Adipocyte (in vitro differentiated cells): ENCODE results near the gene TMEM17.

Experiments used
- DNase-seq: peaks from one replicate; pipeline ENCODE4 v3.0.0-alpha.2; 2015; ENCODE audit warnings: low read depth
- H3K27me3 ChIP-seq: replicated peaks from 2 replicates; pipeline ENCODE4 v1.7.0; 2013; ENCODE audit warnings: mild to moderate bottlenecking, low read length, moderate library complexity; ENCODE audit not compliant: control insufficient read depth, insufficient read depth
- H3K36me3 ChIP-seq: 2 replicates; pipeline ENCODE4 v1.7.0; 2013; ENCODE audit warnings: low read length, mild to moderate bottlenecking, moderate library complexity; ENCODE audit not compliant: control insufficient read depth, insufficient read depth, severe bottlenecking
- H3K4me1 ChIP-seq: 2 replicates; pipeline ENCODE4 v1.7.0; 2013; ENCODE audit warnings: mild to moderate bottlenecking, low read length, moderate library complexity; ENCODE audit not compliant: control insufficient read depth, insufficient read depth
- H3K4me3 ChIP-seq: 2 replicates; pipeline ENCODE4 v1.7.0; 2013; ENCODE audit warnings: mild to moderate bottlenecking, low read length, moderate library complexity
- H3K9ac ChIP-seq: 2 replicates; pipeline ENCODE4 v1.7.0; 2013; ENCODE audit warnings: mild to moderate bottlenecking, low read length, moderate library complexity
- H3K9me3 ChIP-seq: 2 replicates; pipeline ENCODE4 v1.7.0; 2013; ENCODE audit warnings: mild to moderate bottlenecking, low read length, moderate library complexity; ENCODE audit not compliant: control insufficient read depth

The TMEM17 gene

GRCh38 chr2:62485761-62486438 lies 20.1 kb downstream of the TMEM17 start:
- DNase-seq = peak; percentile 75
- no peaks in the 10 kb centered on the region for H3K9me3 ChIP-seq
- peak overlapping the region; percentile 80 for H3K9ac ChIP-seq
- peaks cover 50% of the 10 kb centered on the region for H3K4me1 ChIP-seq
- H3K36me3 ChIP-seq = no peaks in the 10 kb centered on the region
- peak overlapping the region; percentile 63 for H3K4me3 ChIP-seq
- no peaks in the 10 kb centered on the region for H3K27me3 ChIP-seq

- Histone ChIP-seq H3K4me1 (peaks cover 38% of the 10 kb centered on the region), H3K9me3 (no peaks in the 10 kb centered on the region), H3K4me3 (no peak overlapping the region), H3K36me3 (no peaks in the 10 kb centered on the region), H3K9ac (no peak overlapping the region), H3K27me3 (no peaks in the 10 kb centered on the region)
- no peak for DNase-seq
These were observed 23.2 kb downstream of the TMEM17 start for GRCh38 chr2:62482558-62483352.

- no peaks in the 10 kb centered on the region for H3K9me3 ChIP-seq
- no peak overlapping the region for H3K4me3 ChIP-seq
- H3K27me3 ChIP-seq = no peaks in the 10 kb centered on the region
- no peaks in the 10 kb centered on the region for H3K36me3 ChIP-seq
- H3K4me1 ChIP-seq = peaks cover 19% of the 10 kb centered on the region
- H3K9ac ChIP-seq = no peak overlapping the region
- DNase-seq = no peak
These were observed 26.1 kb downstream of the TMEM17 start for GRCh38 chr2:62479917-62480316.

GRCh38 chr2:62478093-62478580 lies 27.9 kb downstream of the TMEM17 start:
- Histone ChIP-seq H3K27me3 (no peaks in the 10 kb centered on the region), H3K4me3 (no peak overlapping the region), H3K4me1 (peaks cover 16% of the 10 kb centered on the region), H3K36me3 (no peaks in the 10 kb centered on the region), H3K9me3 (no peaks in the 10 kb centered on the region), H3K9ac (no peak overlapping the region)
- no peak for DNase-seq

GRCh38 chr2:62477573-62477972 lies 28.4 kb downstream of the TMEM17 start:
- Histone ChIP-seq H3K27me3 (no peaks in the 10 kb centered on the region), H3K36me3 (no peaks in the 10 kb centered on the region), H3K9me3 (no peaks in the 10 kb centered on the region), H3K4me3 (no peak overlapping the region), H3K4me1 (peaks cover 22% of the 10 kb centered on the region), H3K9ac (no peak overlapping the region)
- DNase-seq = no peak

- H3K27me3 ChIP-seq = no peaks in the 10 kb centered on the region
- peaks cover 34% of the 10 kb centered on the region for H3K4me1 ChIP-seq
These were observed 30.6 kb downstream of the TMEM17 start for GRCh38 chr2:62475172-62476011.

GRCh38 chr2:62474176-62474575 lies 31.8 kb downstream of the TMEM17 start:
- H3K27me3 ChIP-seq = no peaks in the 10 kb centered on the region
- no peak overlapping the region for H3K9ac ChIP-seq
- peaks cover 34% of the 10 kb centered on the region for H3K4me1 ChIP-seq
- no peaks in the 10 kb centered on the region for H3K9me3 ChIP-seq
- H3K36me3 ChIP-seq = no peaks in the 10 kb centered on the region
- H3K4me3 ChIP-seq = no peak overlapping the region
- DNase-seq = peak; percentile 15

More at GRCh38 chr2:62475172-62476011, 30.6 kb downstream of the TMEM17 start:
- peak; percentile 65 for DNase-seq
- H3K4me3 ChIP-seq = no peak overlapping the region
- no peaks in the 10 kb centered on the region for H3K36me3 ChIP-seq
- H3K9ac ChIP-seq = peak overlapping the region; percentile 10
- no peaks in the 10 kb centered on the region for H3K9me3 ChIP-seq

- no peaks in the 10 kb centered on the region for H3K36me3 ChIP-seq
- no peak overlapping the region for H3K4me3 ChIP-seq
- DNase-seq = peak; percentile 12
- H3K9ac ChIP-seq = no peak overlapping the region
- H3K4me1 ChIP-seq = peaks cover 42% of the 10 kb centered on the region
- H3K9me3 ChIP-seq = no peaks in the 10 kb centered on the region
- H3K27me3 ChIP-seq = no peaks in the 10 kb centered on the region
These were observed 32.7 kb downstream of the TMEM17 start for GRCh38 chr2:62473246-62473827.

GRCh38 chr2:62472312-62472711 lies 33.7 kb downstream of the TMEM17 start:
- Histone ChIP-seq H3K27me3 (no peaks in the 10 kb centered on the region), H3K9ac (peak overlapping the region; percentile 24), H3K4me3 (no peak overlapping the region), H3K9me3 (no peaks in the 10 kb centered on the region), H3K36me3 (no peaks in the 10 kb centered on the region), H3K4me1 (peaks cover 42% of the 10 kb centered on the region)
- peak; percentile 79 for DNase-seq

GRCh38 chr2:62471816-62472215 lies 34.2 kb downstream of the TMEM17 start:
- H3K4me1 ChIP-seq = peaks cover 44% of the 10 kb centered on the region
- H3K9ac ChIP-seq = no peak overlapping the region
- H3K9me3 ChIP-seq = no peaks in the 10 kb centered on the region
- no peaks in the 10 kb centered on the region for H3K36me3 ChIP-seq
- no peaks in the 10 kb centered on the region for H3K27me3 ChIP-seq
- DNase-seq = no peak
- peak overlapping the region; percentile 20 for H3K4me3 ChIP-seq
